WTC11 (cell line): ENCODE data around the gene WNT5B.

Source experiments
- ATF1 ChIP-seq: sonication (generic); formaldehyde crosslinking; IDR thresholded peaks from 2 replicates; pipeline ENCODE4 v1.8.1; 2023; ENCODE audit warnings: mild to moderate bottlenecking, moderate library complexity, missing genetic modification reagents
- CTCF ChIP-seq: fragments of 200-600 bp; IDR thresholded peaks from 2 replicates; pipeline ENCODE4 v1.8.0; 2022; ENCODE audit warnings: antibody characterized with exemption
- E2F5 ChIP-seq: sonication (generic); formaldehyde crosslinking; IDR thresholded peaks from 2 replicates; pipeline ENCODE4 v1.8.1; 2022; ENCODE audit warnings: mild to moderate bottlenecking, moderate library complexity, missing genetic modification reagents
- FOXP1 ChIP-seq: sonication (generic); formaldehyde crosslinking; IDR thresholded peaks from 2 replicates; pipeline ENCODE4 v1.8.0; 2022; ENCODE audit warnings: missing genetic modification reagents, mild to moderate bottlenecking, moderate library complexity, borderline replicate concordance
- SMAD4 ChIP-seq: sonication (generic); formaldehyde crosslinking; IDR thresholded peaks from 2 replicates; pipeline ENCODE4 v1.8.0; 2022; ENCODE audit warnings: mild to moderate bottlenecking, missing genetic modification reagents
- ZBTB21 ChIP-seq: sonication (generic); formaldehyde crosslinking; IDR thresholded peaks from 2 replicates; pipeline ENCODE4 v1.8.1; 2023; ENCODE audit warnings: mild to moderate bottlenecking, missing genetic modification reagents, borderline replicate concordance
- ZSCAN18 ChIP-seq: fragments of 250-450 bp; sonication (Bioruptor Pico); IDR thresholded peaks from 2 replicates; pipeline ENCODE4 v2.1.2; 2022; ENCODE audit warnings: mild to moderate bottlenecking, moderate library complexity

GRCh38 chr12:1639538-1639937 lies 10.5 kb downstream of the WNT5B start:
- no peak for TF ChIP-seq ATF1
- no peak for TF ChIP-seq E2F5 (CRISPR knock-in tag)
- no peak for TF ChIP-seq CTCF
- TF ChIP-seq FOXP1 (CRISPR knock-in tag) = no peak
- no peak for TF ChIP-seq SMAD4
- no peak for TF ChIP-seq ZSCAN18 (CRISPR knock-in tag)
- TF ChIP-seq ZBTB21 (CRISPR knock-in tag) = no peak
